CD4-positive, alpha-beta T cell treated with Interleukin-4 for 1 hour (primary cell): ENCODE results near the gene LAMB1.
"Not testable (repeated sequence)": the region's sequence is repeated elsewhere in the genome, so short reads cannot be mapped to it uniquely, and the experiment has no call there.

ENCODE experiments used
- DNase-seq, 2 donors: peaks; one replicate each; pipeline ENCODE4 v3.0.0-alpha.2; 2020 to 2022

Gene LAMB1

GRCh38 chr7:107913851-107914250 is 89.1 kb downstream of the LAMB1 start:
- no peak for DNase-seq

- no peak for DNase-seq
These were observed 91.0 kb downstream of the LAMB1 start for GRCh38 chr7:107911981-107912380.

GRCh38 chr7:107909445-107909844 is 93.5 kb downstream of the LAMB1 start:
- DNase-seq: no peak

- DNase-seq: no peak
These were observed 95.2 kb downstream of the LAMB1 start for GRCh38 chr7:107907790-107908189.

- no peak for DNase-seq
These were observed 100.6 kb downstream of the LAMB1 start for GRCh38 chr7:107902381-107902780.

- DNase-seq: no peak
These were observed 102.4 kb downstream of the LAMB1 start for GRCh38 chr7:107900496-107901015.

GRCh38 chr7:107898997-107899594 is 103.9 kb downstream of the LAMB1 start:
- DNase-seq: no peak

GRCh38 chr7:107892367-107892741 is 110.6 kb downstream of the LAMB1 start:
- not testable (repeated sequence) for DNase-seq

- peak in 1 of 2 donors; percentile 57 for DNase-seq
These were observed 111.2 kb downstream of the LAMB1 start for GRCh38 chr7:107891636-107892366.

GRCh38 chr7:107890962-107891635 is 111.9 kb downstream of the LAMB1 start, which contains the start of gene DLD:
Gene DLD (plus strand): TSS chr7:107891183. CDS start chr7:107891251, 68 bp downstream.
- DNase-seq: peak; percentile 92 to 93

GRCh38 chr7:107890493-107890961 is 112.4 kb downstream of the LAMB1 start:
- no peak for DNase-seq

- DNase-seq: no peak
These were observed 113.0 kb downstream of the LAMB1 start for GRCh38 chr7:107889992-107890391.

GRCh38 chr7:107887827-107888226 is 115.1 kb downstream of the LAMB1 start:
- DNase-seq: not testable (repeated sequence)

- no peak for DNase-seq
These were observed 118.7 kb downstream of the LAMB1 start for GRCh38 chr7:107884066-107884818.

GRCh38 chr7:107882766-107883165 is 120.2 kb downstream of the LAMB1 start:
- no peak for DNase-seq

GRCh38 chr7:107879400-107880035 is 123.4 kb downstream of the LAMB1 start:
- DNase-seq: peak; percentile 49 to 74

GRCh38 chr7:107878636-107879035 is 124.3 kb downstream of the LAMB1 start:
- DNase-seq: no peak

GRCh38 chr7:107877731-107878382 is 125.1 kb downstream of the LAMB1 start:
- no peak for DNase-seq

- DNase-seq: no peak
These were observed 126.0 kb downstream of the LAMB1 start for GRCh38 chr7:107876916-107877315.

- peak; percentile 28 to 72 for DNase-seq
These were observed 128.1 kb downstream of the LAMB1 start for GRCh38 chr7:107874605-107875446.

- DNase-seq: no peak
These were observed 128.8 kb downstream of the LAMB1 start for GRCh38 chr7:107874111-107874510.
